ENCODE data around the gene SLC26A2.
"Not testable (repeated sequence)": the region's sequence is repeated elsewhere in the genome, so short reads cannot be mapped to it uniquely, and the experiment has no call there.

Gene SLC26A2

DNA sequence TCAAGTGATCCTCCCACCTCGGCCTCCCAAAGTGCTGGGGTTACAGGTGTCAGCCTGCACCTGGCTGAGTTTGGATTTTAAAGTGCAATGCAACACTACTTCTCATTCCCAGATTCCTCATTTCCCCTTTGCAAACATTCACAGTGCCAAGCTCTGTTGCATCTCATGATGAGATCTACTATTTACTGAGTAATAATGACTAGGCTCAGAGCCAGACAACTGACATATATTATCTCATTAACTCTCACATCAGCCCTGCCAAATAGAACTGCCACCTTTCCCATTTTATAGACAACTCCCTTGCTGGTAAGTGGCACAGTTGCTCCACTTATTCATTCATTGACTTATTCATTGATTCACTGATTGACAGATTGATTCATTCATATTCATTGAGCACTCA, 22.9 kb upstream of the SLC26A2 start:
- DNase-seq (ENCODE audit: low spot score), result no peak

DNA sequence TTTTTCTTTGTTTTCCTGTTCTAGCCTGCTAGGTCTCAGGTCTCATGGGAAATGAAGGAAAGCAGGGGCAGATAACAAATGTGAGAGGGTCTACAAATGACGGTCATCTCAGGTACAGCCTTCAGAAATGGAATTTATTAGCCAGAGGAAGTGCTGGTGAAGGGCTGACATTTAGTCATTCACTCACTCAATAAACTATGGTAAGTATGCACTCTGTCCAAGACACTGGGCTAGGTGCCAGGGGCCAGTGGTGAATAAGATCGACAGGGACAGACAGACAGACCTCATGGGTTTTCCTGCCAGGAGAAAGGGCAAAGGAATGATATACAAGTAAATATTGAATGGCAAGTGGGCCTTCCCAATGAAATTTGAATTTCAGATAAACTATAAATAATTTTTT, 22.3 kb upstream of the SLC26A2 start:
- DNase-seq (ENCODE audit: low spot score), result no peak

- DNase-seq (ENCODE audit: low spot score), result no peak
Measured at GRCh38 chr5:149938791-149939358, 21.7 kb upstream of the SLC26A2 start.

GRCh38 chr5:149939546-149939945, 21.0 kb upstream of the SLC26A2 start:
- no peak for DNase-seq (ENCODE audit: low spot score)

DNA sequence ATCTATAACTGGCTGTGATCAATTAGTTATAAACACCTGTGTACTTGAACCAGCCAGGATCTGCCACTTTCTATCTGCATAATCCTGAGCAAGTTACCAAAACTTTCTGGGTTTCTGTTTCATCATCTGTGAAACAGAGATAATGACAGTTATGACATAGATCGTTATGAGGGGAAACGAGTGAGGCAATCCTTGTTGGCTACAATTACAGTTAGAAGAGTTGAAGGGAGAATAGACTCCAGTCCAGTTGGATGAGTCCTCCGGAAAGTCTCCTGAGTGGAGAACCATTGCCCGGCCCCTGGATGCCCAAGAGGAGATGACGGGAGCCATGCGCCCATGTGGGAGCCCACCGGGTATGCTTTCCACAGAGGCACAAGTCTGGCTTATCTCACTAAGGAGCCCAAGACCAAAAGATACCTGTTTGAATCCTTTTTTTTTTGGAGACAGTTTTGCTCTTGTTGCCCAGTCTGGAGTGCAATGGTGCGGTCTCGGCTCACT, 20.4 kb upstream of the SLC26A2 start:
- DNase-seq (ENCODE audit: low spot score), result no peak

- no peak for DNase-seq (ENCODE audit: low spot score)
Measured at GRCh38 chr5:149940941-149941644, 19.5 kb upstream of the SLC26A2 start.

DNA sequence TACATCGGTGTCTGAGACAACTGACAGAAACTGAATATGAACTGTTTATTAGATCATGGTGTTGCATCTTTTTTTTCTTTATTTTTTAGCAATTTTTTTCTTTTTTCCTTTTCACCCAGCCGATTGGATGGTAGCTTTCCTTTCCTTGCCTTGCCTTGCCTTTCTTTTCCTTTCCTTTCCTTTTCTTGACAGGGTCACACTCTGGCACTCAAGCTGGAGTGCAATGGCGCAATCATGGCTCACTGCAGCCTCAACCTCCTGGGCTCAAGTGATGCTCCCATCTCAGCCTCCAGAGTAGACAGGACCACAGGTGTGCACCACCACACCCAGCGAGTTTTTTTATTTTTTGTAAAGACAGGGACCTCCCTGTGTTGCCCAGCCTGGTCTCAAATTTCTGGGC, 18.8 kb upstream of the SLC26A2 start:
- no peak for DNase-seq (ENCODE audit: low spot score)

GRCh38 chr5:149942199-149942598, 18.4 kb upstream of the SLC26A2 start:
- DNase-seq (ENCODE audit: low spot score), result no peak

- not testable (repeated sequence) for DNase-seq (ENCODE audit: low spot score)
Measured at GRCh38 chr5:149942741-149943169, 17.8 kb upstream of the SLC26A2 start.

GRCh38 chr5:149943177-149943949, 17.2 kb upstream of the SLC26A2 start:
- DNase-seq (ENCODE audit: low spot score), result not testable (repeated sequence)

DNA sequence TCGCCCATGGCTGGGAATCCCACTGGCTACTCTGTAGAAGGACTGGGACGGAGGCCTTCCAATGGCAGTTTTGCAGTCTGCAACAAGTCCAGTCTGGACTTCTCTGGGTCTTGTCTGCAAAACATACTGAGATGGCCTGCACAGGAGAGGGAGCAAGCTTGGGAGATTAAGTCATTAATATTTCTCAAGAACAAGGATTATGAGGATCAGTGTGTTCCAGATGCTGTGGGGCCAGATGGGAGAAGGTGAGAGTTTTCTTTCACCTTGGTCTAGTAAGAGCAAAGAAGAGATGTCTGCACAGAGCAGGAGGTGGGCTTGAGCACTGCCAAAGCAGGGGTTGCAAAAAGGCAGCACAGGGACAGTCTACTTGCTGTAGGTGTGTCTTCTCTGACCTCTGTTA, 15.9 kb upstream of the SLC26A2 start, which contains the start of gene PDE6A:
Gene PDE6A (minus strand): TSS at position 128 of the 400 bp plus-strand sequence. CDS start 120 bp downstream, at position 8.
- no peak for DNase-seq (ENCODE audit: low spot score)

- DNase-seq (ENCODE audit: low spot score), result no peak
Measured at GRCh38 chr5:149946118-149946517, 14.4 kb upstream of the SLC26A2 start.

GRCh38 chr5:149948993-149949392, 11.6 kb upstream of the SLC26A2 start:
- no peak for DNase-seq (ENCODE audit: low spot score)

DNA sequence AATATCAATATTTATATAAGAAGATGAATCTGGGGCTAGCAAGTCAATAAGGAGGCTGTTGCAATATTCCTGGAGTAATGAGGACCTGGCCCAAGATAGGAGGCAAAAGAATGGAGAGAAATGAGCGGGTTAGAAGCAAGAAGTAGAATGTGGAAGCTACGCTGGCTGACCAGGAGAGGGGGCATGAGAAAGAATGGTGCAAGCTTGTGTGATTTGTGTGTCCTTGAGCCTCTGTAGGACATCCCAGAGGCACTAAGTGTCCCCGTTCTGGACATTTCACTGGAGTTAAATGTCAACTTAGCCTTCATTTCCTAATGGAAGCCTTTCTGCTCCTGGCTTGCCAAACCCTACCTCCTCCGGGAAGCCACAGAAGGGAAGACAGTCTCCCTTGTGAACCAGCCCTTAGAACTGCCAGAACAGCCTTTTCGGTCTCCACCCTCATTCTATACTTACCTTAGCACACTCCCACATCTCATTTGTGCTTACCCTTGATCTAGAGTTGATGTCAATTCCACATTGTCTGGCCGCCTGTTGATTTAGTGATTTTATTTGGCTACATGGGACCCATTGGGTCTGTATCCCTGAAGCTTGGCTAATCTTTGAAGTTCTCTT, 9.3 kb upstream of the SLC26A2 start:
- DNase-seq (ENCODE audit: low spot score), result no peak

- DNase-seq (ENCODE audit: low spot score), result no peak
Measured at GRCh38 chr5:149953436-149954121, 7.0 kb upstream of the SLC26A2 start.

DNA sequence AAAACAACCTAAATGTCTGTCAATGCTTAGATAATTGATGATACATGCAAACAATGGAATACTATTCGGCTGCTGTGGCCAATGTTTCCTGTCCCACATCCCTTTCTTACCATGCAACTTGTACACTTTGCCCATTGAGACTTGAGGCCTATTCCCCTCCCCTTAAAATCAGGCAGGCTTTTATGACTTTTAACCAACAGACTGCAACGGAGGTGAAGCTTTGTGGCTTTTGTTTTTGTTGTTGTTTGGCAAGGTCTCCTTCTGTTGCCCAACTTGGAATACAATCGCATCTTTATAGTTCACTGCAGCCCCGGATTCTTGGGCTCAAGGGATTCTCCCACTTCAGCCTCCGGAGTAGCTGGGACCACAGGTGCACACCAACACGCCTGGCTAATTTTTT, 5.8 kb upstream of the SLC26A2 start:
- DNase-seq (ENCODE audit: low spot score), result no peak

- DNase-seq (ENCODE audit: low spot score), result no peak
Measured at GRCh38 chr5:149956685-149957084, 3.9 kb upstream of the SLC26A2 start.

- DNase-seq (ENCODE audit: low spot score), result no peak
Measured at GRCh38 chr5:149957855-149958254, 2.7 kb upstream of the SLC26A2 start.

DNA sequence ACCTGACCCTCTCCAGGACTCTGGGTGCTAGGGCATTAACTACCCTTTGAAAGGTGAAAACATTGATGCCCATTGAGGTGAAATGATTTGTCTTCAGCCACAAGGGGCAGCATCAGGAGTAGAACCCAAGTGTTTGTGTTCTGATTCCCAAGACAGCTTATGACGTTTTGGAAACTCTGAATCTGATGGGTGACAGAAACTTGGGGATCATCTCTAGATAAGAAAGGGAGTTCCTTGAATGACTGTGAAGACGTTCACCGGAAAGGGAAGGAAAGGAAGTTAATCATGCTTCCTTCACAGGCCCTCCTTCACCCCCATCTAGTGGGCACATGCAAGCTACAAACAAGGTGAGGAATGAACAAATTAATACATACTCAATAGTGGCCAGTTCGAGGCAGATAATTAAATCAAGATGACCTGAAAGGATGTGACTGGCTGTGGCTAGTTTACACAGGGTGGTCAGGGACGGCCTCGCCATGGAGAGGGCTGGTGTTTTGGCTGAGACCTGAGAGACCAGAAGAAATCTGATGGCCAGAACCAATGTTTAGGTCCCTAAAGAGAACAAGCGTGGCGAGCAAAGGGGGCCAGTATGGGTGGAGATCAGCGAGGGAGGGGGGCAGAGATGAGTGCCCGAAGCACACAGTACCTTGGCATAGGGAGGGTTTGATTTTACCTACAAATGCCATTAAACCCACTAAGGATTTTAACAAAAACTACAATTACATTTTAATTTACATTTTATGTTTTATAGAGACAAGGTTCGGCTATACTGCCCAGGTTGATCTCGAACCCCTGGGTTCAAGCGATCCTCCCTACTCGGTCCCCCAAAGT, 937 bp upstream of the SLC26A2 start:
- no peak for DNase-seq (ENCODE audit: low spot score)

DNA sequence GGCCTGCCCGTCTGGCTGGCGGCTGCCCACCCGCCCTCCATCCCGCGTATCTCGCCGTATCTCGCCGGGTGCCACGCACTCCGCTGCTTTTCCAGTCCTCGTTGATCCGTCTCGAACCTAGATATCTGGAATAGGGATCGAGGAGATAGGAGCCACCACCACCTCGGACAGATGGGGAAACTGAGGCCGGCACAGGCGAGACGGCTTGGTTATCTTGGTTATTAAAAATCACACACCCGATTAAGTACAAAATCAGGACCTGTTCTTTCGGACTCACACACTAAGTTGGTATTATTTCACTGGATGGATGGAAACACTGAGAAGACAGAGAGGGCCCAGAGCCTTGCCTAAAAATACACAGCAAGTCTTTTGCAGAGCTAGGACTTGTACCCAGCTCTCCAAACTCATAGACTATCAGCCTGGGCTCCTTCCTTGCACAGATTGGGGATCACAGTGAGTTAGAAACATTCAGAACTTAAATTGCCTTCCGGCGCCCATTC, 678 bp downstream of the SLC26A2 start:
- no peak for DNase-seq (ENCODE audit: low spot score)

- peak; percentile 39 for DNase-seq (ENCODE audit: low spot score)
Measured at GRCh38 chr5:149961957-149962409, 1.4 kb downstream of the SLC26A2 start.

Data from putamen (tissue), 1 donor.